ENCODE measurements around the gene MRPS25.

MRPS25 gene

DNA sequence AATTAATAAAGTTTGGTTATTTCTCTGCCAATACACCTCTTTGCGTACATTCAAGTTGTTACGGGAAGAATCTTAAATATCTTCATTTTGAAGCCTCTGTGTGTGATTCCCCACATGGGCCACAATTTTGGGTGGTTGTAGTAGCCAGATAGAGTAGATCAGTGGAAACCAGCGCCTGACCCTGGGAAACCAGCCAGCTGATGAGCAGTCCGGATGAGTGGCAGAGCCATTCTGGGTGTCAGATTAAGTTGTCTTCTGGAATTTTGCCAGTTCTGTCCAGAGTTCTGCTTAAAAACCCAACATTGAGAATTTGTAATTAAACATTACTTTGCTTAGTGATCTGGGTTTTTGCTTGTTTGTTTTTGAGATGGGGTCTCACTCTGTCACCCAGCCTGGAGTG, 49.7 kb downstream of the MRPS25 start:
- TF ChIP-seq ZBTB7A (IDR thresholded peaks at IDR 0.05; ENCODE audit: low read depth): no peak
- no peak for TF ChIP-seq EP300 (IDR thresholded peaks at IDR 0.05; ENCODE audit: borderline replicate concordance)
- TF ChIP-seq RAD21 (IDR thresholded peaks at IDR 0.05; ENCODE audit: low read depth): no peak
- TF ChIP-seq NFIC (IDR thresholded peaks at IDR 0.05): no peak
- TF ChIP-seq EGR1 (IDR thresholded peaks at IDR 0.05): no peak
- no peak for TF ChIP-seq YY1 (IDR thresholded peaks at IDR 0.05; ENCODE audit: low read depth)
- TF ChIP-seq TEAD4 (IDR thresholded peaks at IDR 0.05): no peak
- TF ChIP-seq CREB1 (IDR thresholded peaks at IDR 0.05; ENCODE audit: low read depth): no peak
- no peak for TF ChIP-seq REST (IDR thresholded peaks at IDR 0.05; ENCODE audit: low read depth)
- no peak for TF ChIP-seq TAF1 (IDR thresholded peaks at IDR 0.05; ENCODE audit: low read depth)
- TF ChIP-seq CEBPB (IDR thresholded peaks at IDR 0.05): no peak

GRCh38 chr3:15014606-15015328, 50.3 kb downstream of the MRPS25 start:
- no peak for TF ChIP-seq TEAD4 (IDR thresholded peaks at IDR 0.05)
- no peak for TF ChIP-seq RAD21 (IDR thresholded peaks at IDR 0.05; ENCODE audit: low read depth)
- no peak for TF ChIP-seq CREB1 (IDR thresholded peaks at IDR 0.05; ENCODE audit: low read depth)
- no peak for TF ChIP-seq YY1 (IDR thresholded peaks at IDR 0.05; ENCODE audit: low read depth)
- TF ChIP-seq, protein P1, sequence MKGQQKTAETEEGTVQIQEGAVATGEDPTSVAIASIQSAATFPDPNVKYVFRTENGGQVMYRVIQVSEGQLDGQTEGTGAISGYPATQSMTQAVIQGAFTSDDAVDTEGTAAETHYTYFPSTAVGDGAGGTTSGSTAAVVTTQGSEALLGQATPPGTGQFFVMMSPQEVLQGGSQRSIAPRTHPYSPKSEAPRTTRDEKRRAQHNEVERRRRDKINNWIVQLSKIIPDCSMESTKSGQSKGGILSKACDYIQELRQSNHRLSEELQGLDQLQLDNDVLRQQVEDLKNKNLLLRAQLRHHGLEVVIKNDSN (IDR thresholded peaks at IDR 0.05): no peak
- TF ChIP-seq CEBPB (IDR thresholded peaks at IDR 0.05): no peak

- TF ChIP-seq ZBTB7A (IDR thresholded peaks at IDR 0.05; ENCODE audit: low read depth): no peak
Observed at GRCh38 chr3:15011174-15011573, 53.9 kb downstream of the MRPS25 start.

DNA sequence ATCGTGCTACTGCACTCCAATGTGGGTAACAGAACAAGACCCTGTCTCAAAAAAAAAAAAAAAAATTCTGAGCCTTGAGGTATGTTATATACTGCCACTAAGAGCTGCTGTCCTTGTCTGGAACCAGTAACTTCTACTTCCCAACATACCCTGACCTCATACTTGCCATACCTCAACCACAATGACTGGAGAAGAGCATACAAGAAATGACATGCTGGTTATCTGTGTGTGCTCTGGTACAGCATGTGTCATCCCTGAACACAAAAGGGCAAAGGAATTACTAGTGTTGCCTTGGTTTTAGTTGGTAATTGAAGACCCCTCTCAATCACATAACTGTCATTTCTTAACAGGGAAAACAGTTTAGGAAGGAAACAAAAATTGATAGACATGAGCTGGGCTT, 54.5 kb downstream of the MRPS25 start:
- no peak for TF ChIP-seq YY1 (IDR thresholded peaks at IDR 0.05; ENCODE audit: low read depth)
- TF ChIP-seq FOXM1 (IDR thresholded peaks at IDR 0.05; ENCODE audit: borderline replicate concordance, low read depth): no peak
- no peak for TF ChIP-seq MAX (IDR thresholded peaks at IDR 0.05)
- TF ChIP-seq CEBPB (IDR thresholded peaks at IDR 0.05): no peak
- no peak for TF ChIP-seq TCF12 (IDR thresholded peaks at IDR 0.05; ENCODE audit: low read depth)
- TF ChIP-seq RAD21 (IDR thresholded peaks at IDR 0.05; ENCODE audit: low read depth): no peak
- TF ChIP-seq, protein P1 (IDR thresholded peaks at IDR 0.05): no peak
- TF ChIP-seq ZBTB7A (IDR thresholded peaks at IDR 0.05; ENCODE audit: low read depth): no peak
- no peak for TF ChIP-seq EGR1 (IDR thresholded peaks at IDR 0.05)
- TF ChIP-seq TAF1 (IDR thresholded peaks at IDR 0.05; ENCODE audit: low read depth): no peak
- TF ChIP-seq REST (IDR thresholded peaks at IDR 0.05; ENCODE audit: low read depth): no peak
- TF ChIP-seq NFIC (IDR thresholded peaks at IDR 0.05): no peak
- TF ChIP-seq EP300 (IDR thresholded peaks at IDR 0.05; ENCODE audit: borderline replicate concordance): no peak
- TF ChIP-seq CREB1 (IDR thresholded peaks at IDR 0.05; ENCODE audit: low read depth): no peak
- TF ChIP-seq TEAD4 (IDR thresholded peaks at IDR 0.05): no peak

- TF ChIP-seq NFIC (IDR thresholded peaks at IDR 0.05) (no peak), MAX (IDR thresholded peaks at IDR 0.05) (no peak), TEAD4 (IDR thresholded peaks at IDR 0.05) (no peak), EP300 (IDR thresholded peaks at IDR 0.05; ENCODE audit: borderline replicate concordance) (no peak), FOXM1 (IDR thresholded peaks at IDR 0.05; ENCODE audit: borderline replicate concordance, low read depth) (no peak)
Observed at GRCh38 chr3:15009167-15009566, 55.9 kb downstream of the MRPS25 start.

DNA sequence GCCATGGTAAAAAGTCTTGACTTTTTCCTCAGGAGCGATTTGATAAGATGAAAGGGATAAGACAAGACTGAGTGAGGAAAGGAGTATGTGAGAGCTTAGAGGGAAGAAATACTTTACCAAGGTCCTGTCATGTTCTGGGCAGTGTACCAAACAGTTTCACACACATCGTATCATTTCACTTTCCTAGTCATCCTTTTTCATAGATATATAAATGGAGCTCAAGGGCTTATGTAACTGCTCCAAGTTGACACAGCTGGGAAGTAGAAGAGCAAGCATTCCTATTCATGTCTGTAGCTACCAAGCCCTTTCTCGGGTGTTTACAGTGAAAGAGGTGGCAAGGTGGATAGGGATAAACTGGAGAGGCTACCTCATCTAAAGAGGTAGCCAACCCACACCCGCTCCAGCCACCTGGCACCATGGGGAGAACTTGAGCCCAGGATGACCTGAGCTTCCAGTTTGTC, 57.4 kb downstream of the MRPS25 start:
- TF ChIP-seq YY1 (IDR thresholded peaks at IDR 0.05; ENCODE audit: low read depth): no peak
- no peak for TF ChIP-seq ZBTB7A (IDR thresholded peaks at IDR 0.05; ENCODE audit: low read depth)
